SU-DHL-6 (cell line): ENCODE data around the gene EIF2S1.

ENCODE experiments used
- H2AFZ ChIP-seq: fragments of 200-600 bp; sonication (generic); 2 replicates; pipeline ENCODE4 v1.6.1; 2014; ENCODE audit warnings: low read depth, mild to moderate bottlenecking, moderate library complexity, mixed read lengths, antibody characterized with exemption, low read length; ENCODE audit not compliant: severe bottlenecking
- H3F3A ChIP-seq: fragments of 200-600 bp; shearing (Covaris generic); 2 replicates; pipeline ENCODE4 v1.6.0; 2016; ENCODE audit warnings: antibody characterized with exemption, mild to moderate bottlenecking; ENCODE audit not compliant: insufficient read depth
- H3K27ac ChIP-seq: fragments of 200-600 bp; sonication (generic); 2 replicates; pipeline ENCODE4 v1.5.1; 2016; ENCODE audit warnings: low read depth, mild to moderate bottlenecking, low read length, moderate library complexity, mixed read lengths
- H3K27me3 ChIP-seq: fragments of 200-600 bp; sonication (generic), shearing (Covaris generic); 2 replicates; pipeline ENCODE4 v1.6.0; 2014; ENCODE audit warnings: mild to moderate bottlenecking, low read length
- H3K36me3 ChIP-seq: fragments of 200-600 bp; sonication (generic); 2 replicates; pipeline ENCODE4 v1.6.1; 2014; ENCODE audit warnings: mild to moderate bottlenecking, low read length, mixed read lengths
- H3K4me2 ChIP-seq: fragments of 300-600, 200-600 bp; shearing (Covaris generic), sonication (generic); 2 replicates; pipeline ENCODE4 v1.6.0; 2014; ENCODE audit warnings: low read length, low read depth, mild to moderate bottlenecking; ENCODE audit not compliant: poor library complexity, severe bottlenecking
- H3K4me3 ChIP-seq: fragments of 200-600 bp; sonication (generic); 2 replicates; pipeline ENCODE4 v1.5.1; 2014; ENCODE audit warnings: antibody characterized with exemption, low read length, mild to moderate bottlenecking, mixed read lengths; ENCODE audit not compliant: insufficient read depth, poor library complexity, severe bottlenecking
- H3K79me2 ChIP-seq: fragments of 200-600 bp; sonication (generic); 2 replicates; pipeline ENCODE4 v1.6.1; 2014; ENCODE audit warnings: mild to moderate bottlenecking, low read length, moderate library complexity; ENCODE audit not compliant: insufficient read depth
- H3K9ac ChIP-seq: fragments of 200-600 bp; sonication (generic); 2 replicates; pipeline ENCODE4 v1.7.0; 2014; ENCODE audit warnings: mild to moderate bottlenecking, low read length
- H3K9me2 ChIP-seq: fragments of 200-600 bp; sonication (generic); replicated peaks from 2 replicates; pipeline ENCODE4 v1.6.1; 2014; ENCODE audit warnings: low read length; ENCODE audit not compliant: insufficient read depth
- H3K9me3 ChIP-seq: fragments of 200-600 bp; sonication (generic); 2 replicates; pipeline ENCODE4 v1.6.1; 2014; ENCODE audit warnings: low read length, mixed read lengths; ENCODE audit not compliant: insufficient read depth
- H4K20me1 ChIP-seq: fragments of 200-600 bp; sonication (generic); 2 replicates; pipeline ENCODE4 v1.6.1; 2014; ENCODE audit warnings: low read depth, mild to moderate bottlenecking, antibody characterized with exemption, low read length, moderate library complexity, mixed read lengths
- EZH2phosphoT487 ChIP-seq: fragments of 200-600 bp; sonication (generic), shearing (Covaris generic); conservative IDR thresholded peaks from 2 replicates; pipeline ENCODE4 v1.6.1; 2018; ENCODE audit warnings: mild to moderate bottlenecking, antibody characterized with exemption, low read length, moderate library complexity, mixed read lengths
- TF ChIP-seq, protein P1 (sequence below): fragments of 200-600 bp; sonication (generic); IDR thresholded peaks from one replicate; pipeline ENCODE4 v1.5.1; 2017; ENCODE audit warnings: antibody characterized with exemption, mild to moderate bottlenecking, low read length, moderate library complexity; ENCODE audit not compliant: insufficient read depth, poor library complexity, severe bottlenecking

EIF2S1 gene

DNA sequence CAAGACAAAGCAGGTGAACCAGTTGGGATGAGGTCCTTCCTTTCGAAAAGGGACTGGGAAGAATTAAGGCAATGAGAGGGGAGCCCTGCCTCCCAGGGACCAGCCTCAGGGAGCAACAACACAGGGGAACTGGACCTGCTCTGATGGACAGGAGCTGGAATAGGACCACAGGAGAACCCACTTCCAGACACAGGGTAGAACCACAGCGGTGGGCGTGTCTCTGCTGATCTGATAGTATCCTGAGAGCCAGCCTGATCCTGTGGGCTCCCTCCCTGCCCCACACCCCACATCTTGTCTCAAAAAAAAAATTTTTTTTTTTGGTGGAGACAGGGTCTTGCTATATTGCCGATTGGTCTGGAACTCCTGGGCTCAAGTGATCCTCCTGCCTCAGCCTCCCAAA, 65.5 kb downstream of the EIF2S1 start:
- H3K4me2 ChIP-seq = no peak overlapping the region
- no peak overlapping the region for H3K27ac ChIP-seq
- no peaks in the 10 kb centered on the region for H4K20me1 ChIP-seq
- H3K4me3 ChIP-seq = no peak overlapping the region
- no peak overlapping the region for H3K9ac ChIP-seq
- no peaks in the 10 kb centered on the region for H3F3A ChIP-seq
- no peaks in the 10 kb centered on the region for H3K36me3 ChIP-seq
- H3K9me2 ChIP-seq = no peaks in the 10 kb centered on the region
- no peaks in the 10 kb centered on the region for H3K79me2 ChIP-seq
- no peak overlapping the region for H2AFZ ChIP-seq
- no peak for TF ChIP-seq EZH2phosphoT487
- TF ChIP-seq, protein P1, sequence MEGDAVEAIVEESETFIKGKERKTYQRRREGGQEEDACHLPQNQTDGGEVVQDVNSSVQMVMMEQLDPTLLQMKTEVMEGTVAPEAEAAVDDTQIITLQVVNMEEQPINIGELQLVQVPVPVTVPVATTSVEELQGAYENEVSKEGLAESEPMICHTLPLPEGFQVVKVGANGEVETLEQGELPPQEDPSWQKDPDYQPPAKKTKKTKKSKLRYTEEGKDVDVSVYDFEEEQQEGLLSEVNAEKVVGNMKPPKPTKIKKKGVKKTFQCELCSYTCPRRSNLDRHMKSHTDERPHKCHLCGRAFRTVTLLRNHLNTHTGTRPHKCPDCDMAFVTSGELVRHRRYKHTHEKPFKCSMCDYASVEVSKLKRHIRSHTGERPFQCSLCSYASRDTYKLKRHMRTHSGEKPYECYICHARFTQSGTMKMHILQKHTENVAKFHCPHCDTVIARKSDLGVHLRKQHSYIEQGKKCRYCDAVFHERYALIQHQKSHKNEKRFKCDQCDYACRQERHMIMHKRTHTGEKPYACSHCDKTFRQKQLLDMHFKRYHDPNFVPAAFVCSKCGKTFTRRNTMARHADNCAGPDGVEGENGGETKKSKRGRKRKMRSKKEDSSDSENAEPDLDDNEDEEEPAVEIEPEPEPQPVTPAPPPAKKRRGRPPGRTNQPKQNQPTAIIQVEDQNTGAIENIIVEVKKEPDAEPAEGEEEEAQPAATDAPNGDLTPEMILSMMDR = no peak
- no peaks in the 10 kb centered on the region for H3K9me3 ChIP-seq
- H3K27me3 ChIP-seq = no peaks in the 10 kb centered on the region

DNA sequence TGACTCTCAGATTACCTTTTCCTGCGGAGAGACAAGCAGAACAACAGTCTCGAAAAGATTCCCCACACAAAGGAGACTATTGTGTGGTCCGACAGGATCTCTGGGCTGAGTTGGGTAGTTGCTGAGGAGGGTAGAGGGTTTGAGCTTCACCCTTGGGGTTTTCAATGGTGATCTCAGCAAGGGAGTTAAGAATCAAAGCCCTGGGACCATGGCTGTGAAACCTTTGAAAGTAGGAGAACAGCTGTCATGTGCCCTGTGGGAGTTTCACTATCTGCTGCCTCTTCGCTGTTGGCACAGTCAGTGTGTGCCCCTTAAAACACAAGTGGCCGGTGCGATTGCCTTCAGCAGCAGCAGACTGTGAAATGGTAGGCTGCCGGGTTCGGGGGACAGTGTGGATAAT, 66.0 kb downstream of the EIF2S1 start:
- Histone ChIP-seq H3K79me2 (no peaks in the 10 kb centered on the region), H3K4me2 (no peak overlapping the region), H3K9ac (no peak overlapping the region), H3K9me2 (no peaks in the 10 kb centered on the region), H3K27ac (no peak overlapping the region), H3F3A (no peaks in the 10 kb centered on the region), H3K27me3 (no peaks in the 10 kb centered on the region), H2AFZ (no peak overlapping the region), H4K20me1 (no peaks in the 10 kb centered on the region), H3K9me3 (no peaks in the 10 kb centered on the region), H3K4me3 (no peak overlapping the region), H3K36me3 (no peaks in the 10 kb centered on the region)
- no peak for TF ChIP-seq EZH2phosphoT487
- TF ChIP-seq, protein P1 = no peak

- no peak overlapping the region for H3K9ac ChIP-seq
- TF ChIP-seq, protein P1 = peak; percentile 70
- TF ChIP-seq EZH2phosphoT487 = no peak
- no peaks in the 10 kb centered on the region for H4K20me1 ChIP-seq
- H3K4me3 ChIP-seq = no peak overlapping the region
- H3F3A ChIP-seq = no peaks in the 10 kb centered on the region
- H3K36me3 ChIP-seq = no peaks in the 10 kb centered on the region
- no peaks in the 10 kb centered on the region for H3K79me2 ChIP-seq
- H2AFZ ChIP-seq = no peak overlapping the region
- H3K27me3 ChIP-seq = no peaks in the 10 kb centered on the region
- no peak overlapping the region for H3K4me2 ChIP-seq
- no peaks in the 10 kb centered on the region for H3K9me3 ChIP-seq
- no peaks in the 10 kb centered on the region for H3K9me2 ChIP-seq
- H3K27ac ChIP-seq = no peak overlapping the region
Measured at GRCh38 chr14:67426983-67427606, 67.0 kb downstream of the EIF2S1 start.
